NCI-H2029 (cell line): Measurements from ENCODE around the gene RARA.
A peak's percentile ranks its signal among the peaks of the same experiment; 100 is the strongest.

ENCODE experiments used
- DNase-seq: peaks from one replicate; lab custom pipeline; 2025; lab: John Stamatoyannopoulos, UW

RARA gene

GRCh38 chr17:40316571-40317344 is 7.8 kb downstream of the RARA start:
- DNase-seq: peak; percentile 59

- no peak for DNase-seq
Observed at GRCh38 chr17:40317345-40317873, 8.4 kb downstream of the RARA start.

GRCh38 chr17:40317880-40318829 is 9.2 kb downstream of the RARA start:
- peak; percentile 92 for DNase-seq

GRCh38 chr17:40318830-40319391 is 9.9 kb downstream of the RARA start:
- no peak for DNase-seq

GRCh38 chr17:40319651-40320540 is 10.9 kb downstream of the RARA start:
- no peak for DNase-seq

- DNase-seq: no peak
Observed at GRCh38 chr17:40320756-40321523, 12.0 kb downstream of the RARA start.

GRCh38 chr17:40321524-40321929 is 12.5 kb downstream of the RARA start:
- no peak for DNase-seq

GRCh38 chr17:40321961-40322357 is 13.0 kb downstream of the RARA start:
- no peak for DNase-seq

GRCh38 chr17:40322358-40323315 is 13.7 kb downstream of the RARA start:
- peak; percentile 23 for DNase-seq

GRCh38 chr17:40323391-40324381 is 14.7 kb downstream of the RARA start:
- DNase-seq: no peak

- DNase-seq: no peak
Observed at GRCh38 chr17:40325156-40326013, 16.4 kb downstream of the RARA start.

GRCh38 chr17:40326014-40326831 is 17.2 kb downstream of the RARA start:
- DNase-seq: no peak

GRCh38 chr17:40326832-40327199 is 17.8 kb downstream of the RARA start:
- DNase-seq: no peak

GRCh38 chr17:40327244-40327729 is 18.3 kb downstream of the RARA start:
- DNase-seq: no peak

- no peak for DNase-seq
Observed at GRCh38 chr17:40327735-40328385, 18.9 kb downstream of the RARA start.

- DNase-seq: no peak
Observed at GRCh38 chr17:40328386-40328766, 19.4 kb downstream of the RARA start.
